GM19328 (cell line): Measurements from ENCODE around the gene TXNRD1.
"Not testable (repeated sequence)": the region's sequence is repeated elsewhere in the genome, so short reads cannot be mapped to it uniquely, and the experiment has no call there.

ENCODE experiments used
- ATAC-seq: cut with Tn5 transposase; IDR thresholded peaks from one replicate; pipeline ENCODE4 v1.9.1; 2021; ENCODE audit warnings: mild to moderate bottlenecking, moderate library complexity; ENCODE audit not compliant: unreplicated experiment

The TXNRD1 gene

GRCh38 chr12:104190641-104191176 is 24.9 kb upstream of the TXNRD1 start:
- ATAC-seq, result no peak

GRCh38 chr12:104197264-104197663 is 18.3 kb upstream of the TXNRD1 start:
- no peak for ATAC-seq

GRCh38 chr12:104199964-104200363 is 15.6 kb upstream of the TXNRD1 start:
- no peak for ATAC-seq

- no peak for ATAC-seq
Measured at GRCh38 chr12:104201238-104202001, 14.2 kb upstream of the TXNRD1 start.

GRCh38 chr12:104204690-104205480 is 10.7 kb upstream of the TXNRD1 start:
- no peak for ATAC-seq

DNA sequence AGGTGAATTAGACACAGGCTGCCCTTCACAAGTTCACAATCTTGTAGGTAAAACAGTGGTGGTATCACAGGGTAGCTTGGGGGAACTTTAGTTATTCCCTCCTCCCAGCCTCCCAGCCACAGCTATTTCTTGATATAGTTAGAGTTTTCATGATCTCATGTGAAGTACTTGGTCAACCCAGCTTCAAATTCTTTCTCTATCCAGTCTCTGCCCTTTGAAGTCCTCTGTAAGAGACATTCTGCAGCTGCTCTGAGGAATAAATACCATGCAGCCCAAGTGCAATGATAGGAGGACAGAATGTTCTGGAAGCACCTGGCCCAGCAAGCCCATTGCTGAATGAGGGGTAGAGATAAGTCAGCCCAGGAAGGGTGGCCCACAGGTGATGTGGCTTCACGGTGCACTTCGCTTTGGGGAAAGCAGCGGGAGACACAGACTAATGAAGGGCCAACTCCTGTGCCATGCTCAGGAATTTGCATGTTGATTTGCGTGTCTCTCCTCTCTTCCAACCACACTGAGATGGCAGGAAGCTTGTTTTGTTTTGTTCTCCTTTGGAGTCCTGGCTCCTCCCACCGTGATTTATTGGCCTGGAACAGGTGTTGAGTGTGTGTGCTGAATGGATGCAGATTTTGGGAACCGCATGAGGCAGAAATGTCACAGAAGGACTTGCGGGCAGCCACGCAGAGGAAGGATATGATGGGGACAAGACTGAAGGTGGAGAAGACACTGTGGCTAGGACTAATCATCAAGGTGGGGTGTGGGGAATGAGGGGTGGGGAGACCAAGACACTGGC is 8.0 kb upstream of the TXNRD1 start:
- no peak for ATAC-seq

DNA sequence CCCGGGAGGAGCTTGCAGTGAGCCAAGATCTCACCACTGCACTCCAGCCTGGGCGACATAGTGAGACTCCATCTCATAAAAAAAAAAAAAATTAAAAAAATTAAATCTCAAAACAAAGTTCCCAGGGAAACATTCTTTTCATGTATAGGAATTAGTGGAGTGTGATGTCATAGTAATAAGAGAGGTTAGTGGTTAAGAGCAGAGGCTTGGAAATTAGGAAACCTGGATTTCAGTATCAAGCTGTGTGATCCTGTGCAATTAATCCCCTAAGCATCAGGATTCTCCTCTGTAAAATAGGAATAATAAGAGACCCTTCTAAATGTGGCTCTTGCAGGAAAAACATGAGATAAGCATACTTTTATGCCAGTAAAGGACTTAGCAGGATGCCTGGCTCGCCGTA is 3.1 kb upstream of the TXNRD1 start:
- ATAC-seq, result no peak

GRCh38 chr12:104213952-104214351 is 1.6 kb upstream of the TXNRD1 start:
- ATAC-seq, result no peak

GRCh38 chr12:104216521-104216924 is 944 bp downstream of the TXNRD1 start:
- no peak for ATAC-seq

DNA sequence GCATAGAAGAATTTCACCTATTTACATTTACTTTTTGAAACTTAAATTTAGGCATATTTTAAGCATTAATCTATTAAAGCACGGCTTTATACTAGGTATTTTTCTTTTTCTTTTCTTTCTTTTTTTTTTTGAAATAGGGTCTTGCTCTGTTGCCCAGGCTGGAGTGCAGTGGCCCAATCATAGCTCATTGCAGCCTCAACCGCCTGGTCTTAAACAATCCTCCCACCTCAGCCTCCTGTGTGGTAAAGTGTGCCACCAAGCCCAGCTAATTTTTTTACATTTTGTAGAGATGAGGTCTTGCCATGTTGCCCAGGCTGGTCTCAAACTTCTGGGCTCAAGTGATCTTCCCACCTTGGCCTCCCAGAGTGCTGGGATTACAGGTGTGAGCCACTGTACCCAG is 2.9 kb downstream of the TXNRD1 start:
- ATAC-seq, result not testable (repeated sequence)

- no peak for ATAC-seq
Measured at GRCh38 chr12:104218935-104219334, 3.4 kb downstream of the TXNRD1 start.

DNA sequence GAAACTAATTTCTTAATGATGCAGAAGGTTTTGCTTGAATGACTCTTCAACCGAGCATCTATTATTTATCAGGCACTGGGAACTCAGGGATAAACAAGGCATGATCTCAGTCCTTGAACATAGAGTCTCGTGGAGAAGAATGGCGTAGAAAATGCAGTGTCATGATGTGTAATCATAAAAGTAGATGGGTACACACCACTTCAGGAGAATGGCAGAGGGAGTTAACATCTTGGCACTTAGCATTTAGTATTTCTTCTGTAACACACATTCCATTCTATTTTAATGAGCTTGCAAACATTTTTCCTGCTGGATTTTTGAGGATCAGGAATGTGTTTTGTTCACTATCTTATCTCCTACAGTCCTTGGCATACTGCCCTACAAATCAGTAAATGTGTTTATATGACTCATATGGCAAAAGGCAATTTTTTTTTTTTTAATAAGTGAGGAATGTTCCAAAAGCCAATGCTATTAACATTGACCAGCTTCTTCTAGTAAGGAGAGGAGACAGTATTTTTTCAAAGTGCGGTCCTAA is 3.8 kb downstream of the TXNRD1 start:
- no peak for ATAC-seq

DNA sequence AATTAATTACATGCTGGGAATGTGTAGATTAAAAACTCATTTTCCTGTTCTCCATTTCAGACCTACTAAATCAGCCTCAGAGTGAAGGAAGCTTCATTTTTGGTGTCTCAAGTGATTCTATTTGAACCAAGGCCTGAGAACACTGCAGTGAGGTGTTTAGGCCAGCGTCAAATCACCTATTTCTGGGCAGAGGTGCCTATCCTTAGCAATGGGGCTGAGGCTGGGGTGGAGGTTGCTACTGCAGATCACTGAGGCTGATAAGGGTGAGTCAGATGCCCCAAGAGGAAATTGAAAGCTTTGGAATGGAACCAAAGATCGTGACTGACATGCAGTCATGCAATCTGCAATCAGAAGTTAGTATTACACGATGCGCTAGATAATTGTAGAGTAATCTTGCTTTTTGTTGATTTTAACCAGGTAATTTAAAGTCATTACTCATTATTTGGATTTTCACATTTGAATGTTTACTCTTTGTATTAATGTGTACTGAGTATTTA is 4.4 kb downstream of the TXNRD1 start:
- no peak for ATAC-seq

- no peak for ATAC-seq
Measured at GRCh38 chr12:104220931-104221330, 5.4 kb downstream of the TXNRD1 start.

DNA sequence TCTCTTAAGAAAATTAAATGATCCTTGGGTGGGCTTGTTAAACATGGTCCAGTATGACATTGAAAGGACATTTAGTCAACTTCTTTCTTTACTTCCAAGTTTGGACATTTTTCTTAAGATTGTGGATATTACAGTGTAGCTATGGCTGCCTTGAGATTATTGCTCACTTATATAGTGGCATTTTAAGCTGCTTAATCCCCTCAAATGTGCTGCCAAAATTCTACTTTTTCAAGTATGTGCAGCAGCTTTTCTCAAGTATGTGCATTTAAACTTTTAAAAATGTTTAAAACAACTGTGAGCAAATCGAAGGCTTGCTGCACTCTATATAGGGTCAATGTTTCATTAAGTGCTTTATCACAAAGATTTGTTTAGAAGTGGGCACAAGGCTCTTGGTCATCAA is 7.4 kb downstream of the TXNRD1 start:
- ATAC-seq, result no peak

DNA sequence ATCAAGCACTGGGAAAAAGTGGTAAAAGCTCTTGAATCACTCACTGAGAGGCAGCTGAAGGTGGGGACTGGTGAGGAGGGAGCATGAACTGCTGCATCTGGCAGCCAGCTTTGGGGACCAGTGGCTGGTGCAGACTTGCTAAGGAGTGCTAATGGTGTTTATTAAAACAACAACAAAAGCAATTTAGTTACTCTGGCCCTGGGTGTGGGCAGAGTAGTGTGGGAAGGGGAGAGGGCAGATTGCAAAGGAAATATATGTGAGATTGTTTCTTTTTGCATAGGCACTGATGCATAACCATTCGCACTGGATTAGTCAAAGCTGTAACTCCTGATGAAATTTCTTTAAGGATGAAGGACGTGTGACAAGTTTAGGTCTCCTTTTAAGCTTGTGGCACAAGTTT is 8.1 kb downstream of the TXNRD1 start:
- no peak for ATAC-seq

- ATAC-seq, result no peak
Measured at GRCh38 chr12:104226672-104227071, 11.1 kb downstream of the TXNRD1 start.

DNA sequence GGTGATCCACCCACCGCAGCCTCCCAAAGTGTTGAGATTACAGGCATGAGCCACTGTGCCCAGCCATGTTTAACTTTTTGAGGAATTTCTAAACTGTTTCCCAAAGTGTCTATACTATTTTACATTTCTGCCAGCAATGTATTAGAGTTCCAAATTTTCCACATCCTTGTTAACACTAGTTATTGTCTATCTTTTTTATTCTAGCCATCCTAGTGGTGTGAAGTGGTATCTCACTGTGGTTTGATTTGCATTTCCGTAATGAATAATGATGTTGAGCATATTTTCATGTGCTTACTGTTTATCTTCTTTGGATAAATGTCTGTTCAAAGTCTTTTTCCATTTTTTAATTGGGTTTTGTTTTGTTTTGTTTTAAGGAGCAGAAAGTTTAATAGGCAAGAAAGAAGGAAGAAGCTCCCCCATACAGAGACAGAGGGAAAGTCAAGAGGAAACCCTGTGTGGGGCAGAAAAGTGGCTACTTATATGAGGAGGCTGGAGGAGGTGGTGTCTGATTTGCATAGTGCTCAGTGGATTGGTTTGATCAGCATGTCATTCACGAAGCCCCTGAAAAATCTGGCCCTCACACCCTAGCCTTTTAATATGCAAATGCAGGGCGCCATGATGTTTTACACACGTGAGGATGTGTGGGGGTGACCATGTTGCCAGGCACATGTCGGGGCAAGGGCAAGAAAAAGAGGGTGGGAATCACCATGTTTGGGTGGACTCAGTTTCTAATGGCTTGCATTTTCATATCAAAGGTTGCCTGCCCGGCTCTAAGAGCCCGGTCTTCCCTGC is 14.9 kb downstream of the TXNRD1 start:
- no peak for ATAC-seq

DNA sequence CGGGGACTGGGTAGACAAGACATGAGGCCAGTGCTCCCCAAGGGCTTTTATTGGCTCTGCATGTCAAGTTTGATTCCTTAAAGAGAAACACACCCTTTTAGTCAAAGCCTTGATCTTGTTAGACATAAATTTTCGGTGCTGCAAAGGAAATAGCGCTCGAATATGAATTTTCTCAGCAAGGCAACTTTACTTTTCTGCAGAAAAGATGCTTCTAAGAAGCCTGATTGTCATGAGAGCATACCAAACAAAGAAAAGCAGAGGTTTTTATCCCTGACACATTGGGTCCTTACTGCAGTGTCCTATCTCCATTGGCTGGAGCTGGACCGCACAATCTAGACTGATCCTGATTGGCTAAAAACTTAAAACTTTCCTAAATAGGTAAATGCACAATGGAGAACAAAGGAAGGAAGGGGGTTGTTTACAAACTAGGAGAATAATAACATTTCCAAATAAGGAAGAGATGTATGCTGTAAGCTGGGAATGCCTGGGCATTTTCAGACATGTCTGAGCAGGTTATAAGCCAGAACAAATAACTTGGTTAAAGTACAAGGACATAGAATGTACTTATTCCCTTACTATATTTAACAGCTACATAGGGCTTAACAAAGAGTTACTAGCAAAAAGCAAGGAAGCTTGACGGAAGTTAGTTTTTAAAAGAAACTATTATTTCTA is 17.2 kb downstream of the TXNRD1 start:
- ATAC-seq, result no peak
